NCI-H510A treated with DMSO at 0.1 percent for 48 hours (cell line): ENCODE results near the gene CMTM4.
"Not testable (repeated sequence)": the region's sequence is repeated elsewhere in the genome, so short reads cannot be mapped to it uniquely, and the experiment has no call there.

Experiments used
- DNase-seq: peaks from one replicate; lab custom pipeline; 2025; lab: John Stamatoyannopoulos, UW

Gene CMTM4

GRCh38 chr16:66616169-66616568 lies 80.4 kb downstream of the CMTM4 start:
- DNase-seq, result no peak

- no peak for DNase-seq
These were observed 82.3 kb downstream of the CMTM4 start for GRCh38 chr16:66614161-66614802.

GRCh38 chr16:66612422-66612821 lies 84.1 kb downstream of the CMTM4 start:
- no peak for DNase-seq

GRCh38 chr16:66611911-66612310 lies 84.6 kb downstream of the CMTM4 start:
- not testable (repeated sequence) for DNase-seq

GRCh38 chr16:66610111-66610820 lies 86.3 kb downstream of the CMTM4 start:
- DNase-seq, result no peak

GRCh38 chr16:66609139-66609510 lies 87.4 kb downstream of the CMTM4 start:
- no peak for DNase-seq

GRCh38 chr16:66608241-66609138 lies 88.1 kb downstream of the CMTM4 start:
- peak; percentile 57 for DNase-seq

GRCh38 chr16:66605979-66606751 lies 90.4 kb downstream of the CMTM4 start:
- DNase-seq, result no peak

DNA sequence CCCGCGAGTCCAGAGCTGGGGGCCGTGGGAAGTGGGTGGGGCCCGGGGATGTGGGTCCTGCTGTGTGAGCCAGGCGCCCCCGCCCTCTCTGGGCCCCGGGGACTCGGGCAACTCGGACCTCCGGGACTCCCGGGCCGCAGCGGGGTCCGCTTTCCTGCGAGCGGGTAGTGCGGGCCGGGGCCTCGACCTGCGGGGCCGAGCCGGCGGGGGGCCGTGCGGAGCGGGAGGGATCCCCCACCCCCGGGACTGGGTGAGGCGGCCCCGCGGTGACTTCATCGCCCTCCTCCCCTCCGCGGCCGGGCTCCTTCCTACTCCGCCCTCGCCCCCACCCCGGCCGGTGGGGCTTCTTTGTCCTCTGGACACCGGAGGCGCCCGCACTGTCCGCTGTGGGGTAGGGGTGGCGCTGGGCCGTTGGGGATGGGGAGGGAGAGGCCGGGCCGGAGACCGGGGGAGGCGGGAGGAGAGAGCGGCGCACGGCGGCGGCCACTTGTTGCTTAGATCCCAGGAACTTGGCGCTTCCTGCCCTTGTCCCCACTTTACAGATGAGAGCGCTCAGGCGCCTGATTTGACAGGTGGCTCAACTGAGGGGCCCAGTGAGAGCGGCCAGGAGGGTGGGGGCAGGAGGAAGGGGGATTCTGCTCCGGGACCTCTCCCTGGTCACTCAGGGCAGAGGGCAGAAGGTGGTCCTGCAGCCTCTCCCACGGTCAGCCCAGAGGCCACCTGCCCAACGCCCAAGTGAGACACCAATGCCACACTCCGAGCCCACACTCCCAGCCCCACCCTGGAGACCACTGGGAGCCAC lies 91.2 kb downstream of the CMTM4 start:
- DNase-seq, result no peak

DNA sequence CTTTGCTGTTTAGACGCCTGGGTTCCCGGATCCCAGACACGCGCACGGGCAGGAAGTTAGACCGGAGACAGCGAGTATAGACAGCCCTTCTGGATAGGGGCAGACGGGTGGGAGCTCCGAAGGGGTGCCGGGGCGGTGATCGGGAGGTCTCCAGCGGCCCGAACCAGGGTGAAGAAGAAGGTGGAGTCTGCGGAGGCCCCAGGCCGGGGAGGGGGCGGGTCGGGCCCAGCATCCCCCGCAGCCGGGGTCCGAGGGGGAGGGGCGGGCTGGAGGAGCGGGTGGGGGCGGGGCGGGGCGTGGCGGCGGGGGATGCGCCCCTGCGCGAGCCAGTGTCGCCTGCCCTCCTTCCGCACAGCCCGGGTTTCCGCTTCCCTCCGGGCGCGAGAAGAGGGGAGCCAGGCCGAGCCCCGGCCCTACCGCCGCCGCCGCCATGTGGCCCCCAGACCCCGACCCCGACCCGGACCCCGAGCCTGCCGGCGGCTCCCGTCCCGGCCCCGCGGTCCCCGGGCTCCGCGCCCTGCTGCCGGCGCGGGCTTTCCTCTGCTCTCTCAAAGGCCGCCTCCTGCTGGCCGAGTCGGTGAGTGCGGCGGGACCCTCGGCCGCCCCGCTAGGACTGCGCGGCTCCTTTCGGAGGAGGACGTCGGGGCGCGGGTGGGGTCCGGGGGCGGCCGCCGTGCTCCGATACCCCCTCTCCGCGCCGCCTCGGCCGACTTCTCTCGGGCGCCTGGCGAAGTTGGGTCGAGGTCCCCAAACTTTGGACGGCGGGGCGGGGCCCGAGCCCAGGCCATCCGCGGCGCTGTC lies 92.0 kb downstream of the CMTM4 start, which contains the start of gene CMTM3:
Gene CMTM3 (plus strand): TSS at position 329 of the 801 bp plus-strand sequence. CDS start 102 bp downstream, at position 431.
- peak; percentile 36 for DNase-seq

GRCh38 chr16:66603537-66604375 lies 92.8 kb downstream of the CMTM4 start:
- peak; percentile 35 for DNase-seq

GRCh38 chr16:66601471-66601870 lies 95.1 kb downstream of the CMTM4 start:
- no peak for DNase-seq

GRCh38 chr16:66600477-66600876 lies 96.1 kb downstream of the CMTM4 start:
- no peak for DNase-seq

GRCh38 chr16:66599726-66600125 lies 96.8 kb downstream of the CMTM4 start:
- DNase-seq, result no peak

DNA sequence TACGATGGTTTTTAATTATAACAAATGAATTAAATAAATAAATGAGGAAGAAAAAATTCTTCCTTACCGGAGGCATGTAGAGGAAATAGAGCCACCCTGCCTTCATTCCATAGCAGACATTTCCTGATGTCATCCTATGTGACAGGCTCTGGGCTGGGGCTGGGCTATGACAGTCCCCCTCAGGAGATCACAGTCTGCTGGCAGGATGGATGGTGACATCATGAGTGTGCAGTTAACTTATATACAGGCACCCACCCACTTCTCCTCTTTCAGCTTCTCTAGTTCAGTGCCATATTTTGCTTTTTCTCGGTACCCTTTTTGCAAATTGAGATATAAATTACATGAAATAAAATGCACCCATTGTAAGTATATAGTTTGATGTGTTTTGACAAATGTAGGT lies 98.4 kb downstream of the CMTM4 start:
- DNase-seq, result no peak

GRCh38 chr16:66596986-66597848 lies 99.3 kb downstream of the CMTM4 start:
- DNase-seq, result no peak

- not testable (repeated sequence) for DNase-seq
These were observed 100.0 kb downstream of the CMTM4 start for GRCh38 chr16:66596559-66596958.

DNA sequence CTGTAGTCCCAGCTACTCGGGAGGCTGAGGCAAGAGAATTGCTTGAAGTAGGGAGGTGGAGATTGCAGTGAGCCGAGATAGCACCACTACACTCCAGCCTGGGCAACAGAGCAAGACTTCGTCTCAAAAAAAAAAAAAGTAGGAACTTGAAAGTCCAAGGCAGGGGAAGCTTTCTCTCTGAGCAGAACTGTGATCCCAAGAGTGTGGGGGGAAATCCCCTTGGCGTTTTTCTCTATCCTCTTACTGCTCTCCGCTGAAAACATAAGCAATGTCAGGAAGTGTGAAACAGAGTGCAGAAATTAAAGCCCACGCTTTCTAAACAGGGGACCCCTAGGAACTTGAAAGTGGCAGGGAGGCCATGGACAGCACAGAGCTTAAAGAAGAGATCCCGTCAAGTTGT lies 101.8 kb downstream of the CMTM4 start:
- DNase-seq, result no peak
